DOHH2 (cell line): Measurements from ENCODE around the gene ITPKA.

Experiments used
- H3F3A ChIP-seq: fragments of 200-600 bp; sonication (generic), shearing (Covaris generic); 2 replicates; pipeline ENCODE4 v1.6.0; 2016; ENCODE audit warnings: antibody characterized with exemption, mild to moderate bottlenecking; ENCODE audit not compliant: control insufficient read depth, insufficient read depth
- H3K27ac ChIP-seq: fragments of 200-600 bp; sonication (generic); 2 replicates; pipeline ENCODE4 v1.5.1; 2014; ENCODE audit warnings: low read depth, mild to moderate bottlenecking, low read length, moderate library complexity
- H3K27me3 ChIP-seq: fragments of 200-600 bp; sonication (generic); 2 replicates; pipeline ENCODE4 v1.6.1; 2014; ENCODE audit warnings: mild to moderate bottlenecking, low read length, mixed read lengths; ENCODE audit not compliant: control insufficient read depth
- H3K36me3 ChIP-seq: fragments of 200-600 bp; sonication (generic); 2 replicates; pipeline ENCODE4 v1.6.1; 2014; ENCODE audit warnings: mild to moderate bottlenecking, low read length, moderate library complexity, mixed read lengths; ENCODE audit not compliant: control insufficient read depth
- H3K4me1 ChIP-seq: fragments of 200-600 bp; sonication (generic); 2 replicates; pipeline ENCODE4 v1.6.1; 2014; ENCODE audit warnings: mild to moderate bottlenecking, low read length, mixed read lengths; ENCODE audit not compliant: control insufficient read depth
- H3K4me2 ChIP-seq: fragments of 200-600 bp; sonication (generic); 2 replicates; pipeline ENCODE4 v1.6.0; 2014; ENCODE audit warnings: mild to moderate bottlenecking, low read length, moderate library complexity
- H3K4me3 ChIP-seq: fragments of 200-600 bp; sonication (generic); 2 replicates; pipeline ENCODE4 v1.5.1; 2014; ENCODE audit warnings: mild to moderate bottlenecking, low read length, mixed read lengths
- H3K79me2 ChIP-seq: fragments of 200-600 bp; sonication (generic); 2 replicates; pipeline ENCODE4 v1.6.1; 2014; ENCODE audit warnings: mild to moderate bottlenecking, low read length, mixed read lengths; ENCODE audit not compliant: control insufficient read depth
- H3K9me2 ChIP-seq: fragments of 200-600 bp; sonication (generic); replicated peaks from 2 replicates; pipeline ENCODE4 v1.6.1; 2014; ENCODE audit warnings: mild to moderate bottlenecking, low read length, mixed read lengths; ENCODE audit not compliant: control insufficient read depth
- H3K9me3 ChIP-seq: fragments of 200-600 bp; sonication (generic); 2 replicates; pipeline ENCODE4 v1.6.1; 2014; ENCODE audit warnings: antibody characterized with exemption, low read length, mixed read lengths; ENCODE audit not compliant: control insufficient read depth, insufficient read depth
- H4K20me1 ChIP-seq: fragments of 200-600 bp; sonication (generic); 2 replicates; pipeline ENCODE4 v1.6.0; 2014; ENCODE audit warnings: low read depth, mild to moderate bottlenecking, antibody characterized with exemption, low read length, moderate library complexity; ENCODE audit not compliant: control insufficient read depth, insufficient read depth
- EZH2phosphoT487 ChIP-seq: fragments of 200-600 bp; sonication (generic); IDR thresholded peaks from 2 replicates; pipeline ENCODE4 v1.6.1; 2017; ENCODE audit warnings: borderline replicate concordance, mild to moderate bottlenecking, antibody characterized with exemption, low read length, moderate library complexity, mixed read lengths
- TF ChIP-seq, protein P1 (sequence below): fragments of 200-600 bp; sonication (generic); IDR thresholded peaks from one replicate; pipeline ENCODE4 v1.5.1; 2014; ENCODE audit warnings: antibody characterized with exemption, mild to moderate bottlenecking, low read depth, low read length; ENCODE audit not compliant: poor library complexity, severe bottlenecking

The ITPKA gene

DNA sequence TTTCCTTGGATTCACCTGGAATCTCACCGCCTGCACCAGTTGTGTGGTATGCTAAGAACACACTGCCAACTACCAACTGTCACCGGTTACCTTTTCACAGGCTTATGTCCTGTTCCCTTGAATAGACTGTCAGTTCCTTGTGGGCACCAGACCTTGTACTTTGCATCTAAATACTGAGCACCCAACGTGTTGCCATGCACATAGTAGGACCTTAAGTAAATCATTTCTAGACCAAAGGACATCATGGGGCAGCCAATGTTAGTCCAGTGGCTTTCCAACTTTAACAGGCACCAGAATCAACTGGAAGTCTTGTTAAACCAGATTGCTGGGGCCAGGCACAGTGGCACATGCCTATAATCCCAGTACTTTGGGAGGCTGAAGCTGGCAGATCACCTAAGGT, 51.5 kb downstream of the ITPKA start:
- H3K27ac ChIP-seq, result no peak overlapping the region

DNA sequence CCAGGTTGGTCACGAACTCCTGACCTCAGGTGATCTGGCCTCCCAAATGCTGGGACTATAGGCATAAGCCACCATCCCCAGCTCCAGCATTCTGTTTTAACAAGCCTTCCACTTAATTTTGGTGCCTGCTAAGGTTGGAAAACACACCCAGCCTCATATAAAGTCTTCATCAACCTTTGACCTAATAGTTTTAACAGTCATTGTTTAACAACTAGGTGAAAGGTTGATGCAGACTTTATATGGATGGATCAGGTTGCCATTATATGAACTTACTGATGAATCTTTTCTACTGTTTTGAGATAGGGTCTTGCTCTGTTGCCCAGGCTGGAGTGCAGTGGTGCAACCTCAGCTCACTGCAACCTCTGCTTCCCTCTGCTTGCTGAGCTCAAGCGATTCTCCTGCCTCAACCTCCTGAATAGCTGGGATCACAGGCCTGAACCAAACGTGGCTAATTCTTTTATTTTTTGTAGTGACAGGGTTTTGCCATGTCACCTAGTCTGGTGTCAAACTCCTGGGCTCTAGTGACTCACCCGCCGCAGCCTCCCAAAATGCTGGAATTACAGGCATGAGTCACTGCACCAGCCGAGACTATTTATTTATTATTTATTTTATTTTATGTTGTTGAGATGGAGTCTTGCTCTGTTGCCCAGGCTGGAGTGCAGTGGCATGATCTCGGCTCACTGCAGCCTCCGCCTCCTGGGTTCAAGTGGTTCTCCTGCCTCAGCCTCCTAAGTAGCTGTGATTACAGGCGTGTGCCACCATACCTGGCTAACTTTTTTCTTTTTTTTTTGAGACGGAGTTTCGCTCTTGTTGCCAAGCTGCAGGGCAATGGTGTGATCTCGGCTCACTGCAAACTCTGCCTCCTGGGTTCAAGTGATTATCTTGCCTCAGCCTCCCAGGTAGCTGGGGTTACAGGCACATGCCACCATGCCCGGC, 53.4 kb downstream of the ITPKA start:
- peaks cover 19% of the 10 kb centered on the region for H3K79me2 ChIP-seq

More for the DNA sequence above, 51.5 kb downstream of the ITPKA start:
- no peak overlapping the region for H3K4me2 ChIP-seq
- no peaks in the 10 kb centered on the region for H3F3A ChIP-seq
- H4K20me1 ChIP-seq, result no peaks in the 10 kb centered on the region
- H3K9me2 ChIP-seq, result no peaks in the 10 kb centered on the region
- no peak for TF ChIP-seq EZH2phosphoT487
- TF ChIP-seq, protein P1, sequence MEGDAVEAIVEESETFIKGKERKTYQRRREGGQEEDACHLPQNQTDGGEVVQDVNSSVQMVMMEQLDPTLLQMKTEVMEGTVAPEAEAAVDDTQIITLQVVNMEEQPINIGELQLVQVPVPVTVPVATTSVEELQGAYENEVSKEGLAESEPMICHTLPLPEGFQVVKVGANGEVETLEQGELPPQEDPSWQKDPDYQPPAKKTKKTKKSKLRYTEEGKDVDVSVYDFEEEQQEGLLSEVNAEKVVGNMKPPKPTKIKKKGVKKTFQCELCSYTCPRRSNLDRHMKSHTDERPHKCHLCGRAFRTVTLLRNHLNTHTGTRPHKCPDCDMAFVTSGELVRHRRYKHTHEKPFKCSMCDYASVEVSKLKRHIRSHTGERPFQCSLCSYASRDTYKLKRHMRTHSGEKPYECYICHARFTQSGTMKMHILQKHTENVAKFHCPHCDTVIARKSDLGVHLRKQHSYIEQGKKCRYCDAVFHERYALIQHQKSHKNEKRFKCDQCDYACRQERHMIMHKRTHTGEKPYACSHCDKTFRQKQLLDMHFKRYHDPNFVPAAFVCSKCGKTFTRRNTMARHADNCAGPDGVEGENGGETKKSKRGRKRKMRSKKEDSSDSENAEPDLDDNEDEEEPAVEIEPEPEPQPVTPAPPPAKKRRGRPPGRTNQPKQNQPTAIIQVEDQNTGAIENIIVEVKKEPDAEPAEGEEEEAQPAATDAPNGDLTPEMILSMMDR, result no peak
- H3K36me3 ChIP-seq, result peaks cover 3% of the 10 kb centered on the region; the same call in 1 of the 2 replicates
- H3K4me1 ChIP-seq, result peaks cover 12% of the 10 kb centered on the region
- H3K79me2 ChIP-seq, result peaks cover 25% of the 10 kb centered on the region
- no peaks in the 10 kb centered on the region for H3K27me3 ChIP-seq
- H3K9me3 ChIP-seq, result no peaks in the 10 kb centered on the region
- H3K4me3 ChIP-seq, result no peak overlapping the region

DNA sequence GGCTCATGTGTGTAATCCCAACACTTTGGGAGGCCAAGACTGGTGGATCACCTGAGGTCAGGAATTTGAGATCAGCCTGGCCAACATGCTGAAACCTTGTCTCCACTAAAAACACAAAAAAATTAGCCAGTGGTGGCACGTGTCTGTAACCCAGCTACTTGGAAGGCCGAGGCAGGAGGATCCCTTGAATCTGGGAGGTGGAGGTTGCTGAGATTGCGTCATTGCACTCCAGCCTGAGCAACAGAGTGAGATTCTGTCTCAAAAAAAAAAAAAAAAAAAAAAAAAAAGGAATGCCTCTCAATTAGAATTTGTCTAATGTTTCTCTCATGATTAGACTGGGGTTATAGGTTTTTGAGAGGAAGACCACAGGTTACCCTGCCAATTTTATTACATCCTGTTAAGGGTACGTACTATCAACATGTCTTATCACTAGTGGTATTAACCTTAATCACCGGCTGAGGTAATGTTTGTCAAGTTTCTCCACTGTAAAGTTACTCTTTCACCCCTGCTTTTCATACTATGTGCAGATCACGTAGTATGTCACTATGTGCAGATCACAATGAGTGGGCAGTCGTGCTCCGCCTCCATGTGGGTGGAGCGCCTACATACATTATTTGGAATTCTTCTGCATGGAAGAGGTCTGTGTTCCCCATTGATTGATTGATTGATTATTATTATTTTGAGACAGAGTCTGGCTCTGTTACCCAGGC, 56.5 kb downstream of the ITPKA start:
- Histone ChIP-seq H3F3A (peaks cover 6% of the 10 kb centered on the region), H4K20me1 (no peaks in the 10 kb centered on the region), H3K4me1 (peaks cover 18% of the 10 kb centered on the region), H3K27ac (no peak overlapping the region), H3K79me2 (no peaks in the 10 kb centered on the region), H3K9me2 (no peaks in the 10 kb centered on the region), H3K27me3 (no peaks in the 10 kb centered on the region), H3K9me3 (no peaks in the 10 kb centered on the region), H3K4me3 (no peak overlapping the region), H3K4me2 (no peak overlapping the region), H3K36me3 (no peaks in the 10 kb centered on the region)
- TF ChIP-seq, protein P1, result no peak
- no peak for TF ChIP-seq EZH2phosphoT487

More for the DNA sequence above, 53.4 kb downstream of the ITPKA start:
- Histone ChIP-seq H3K9me3 (no peaks in the 10 kb centered on the region), H3K36me3 (peaks cover 3% of the 10 kb centered on the region; the same call in 1 of the 2 replicates), H3K4me2 (no peak overlapping the region), H3K4me3 (no peak overlapping the region), H3F3A (no peaks in the 10 kb centered on the region), H3K9me2 (no peaks in the 10 kb centered on the region), H3K4me1 (peaks cover 12% of the 10 kb centered on the region), H3K27ac (no peak overlapping the region), H3K27me3 (no peaks in the 10 kb centered on the region), H4K20me1 (no peaks in the 10 kb centered on the region)
- TF ChIP-seq, protein P1, result no peak
- no peak for TF ChIP-seq EZH2phosphoT487
